ENCODE results near the gene INTS11.

INTS11 gene

GRCh38 chr1:1357871-1358432, 33.5 kb upstream of the INTS11 start:
- no peak for DNase-seq

DNA sequence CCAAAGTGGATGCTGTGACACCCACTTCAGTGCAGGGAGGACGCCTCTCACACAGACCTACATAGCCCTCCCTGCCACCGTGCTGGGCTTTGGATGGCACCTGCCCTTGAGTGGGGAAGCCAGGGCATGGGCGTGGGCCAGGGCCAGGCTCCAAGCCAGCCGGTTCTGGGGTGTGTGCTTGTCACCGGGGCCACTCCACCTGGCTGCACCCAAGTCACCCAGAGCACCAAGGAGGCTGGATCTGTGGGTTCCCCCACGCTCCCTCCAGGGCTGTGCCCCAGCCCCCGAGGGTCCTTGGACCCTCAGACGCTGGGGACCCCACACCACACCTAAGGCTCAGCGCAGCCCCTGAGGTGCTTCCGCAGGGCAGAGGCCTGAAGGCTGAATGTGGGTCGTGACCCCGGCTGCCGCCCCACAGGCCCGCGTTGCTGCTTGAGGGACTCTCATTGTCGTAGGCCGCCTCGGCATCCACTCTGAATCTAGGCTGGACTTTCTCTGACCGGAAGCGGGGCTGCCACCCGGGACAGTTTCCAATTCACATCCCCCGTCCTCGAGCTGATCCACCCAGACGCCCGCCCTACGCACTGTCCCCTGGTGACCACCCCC, 32.4 kb upstream of the INTS11 start:
- DNase-seq, result no peak

DNA sequence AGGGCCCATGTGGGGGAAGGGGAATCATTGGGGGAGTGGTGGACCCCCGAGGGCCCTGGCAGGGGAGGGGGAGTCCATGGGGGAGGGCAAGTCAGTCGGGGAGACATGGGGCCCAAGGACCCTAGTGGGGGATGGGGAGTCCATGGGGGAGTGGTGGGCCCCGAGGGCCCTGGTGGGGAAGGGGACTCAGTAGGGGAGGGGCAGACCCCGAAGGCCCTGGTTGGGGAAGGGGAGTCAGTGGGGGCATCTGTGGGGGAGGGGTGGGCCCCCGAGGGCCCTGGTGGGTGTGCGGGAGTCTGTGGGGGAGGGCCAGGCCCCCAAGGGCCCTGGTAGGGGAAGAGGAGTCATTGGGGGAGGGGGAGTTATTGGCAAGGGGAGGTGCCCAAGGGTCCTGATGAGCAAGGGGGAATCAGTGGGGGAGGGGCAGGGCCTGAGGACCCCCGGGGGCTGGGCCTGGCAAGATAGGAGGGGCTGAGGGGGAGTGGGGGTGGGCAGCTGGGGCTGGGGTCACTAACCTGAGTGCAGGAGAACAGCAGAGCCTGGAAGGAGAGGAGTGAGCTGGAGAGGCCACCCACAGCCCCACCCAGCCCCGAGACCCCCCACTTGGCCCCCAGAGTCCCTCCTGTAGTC, 31.8 kb upstream of the INTS11 start:
- DNase-seq, result no peak

- DNase-seq, result no peak
These were observed 31.0 kb upstream of the INTS11 start for GRCh38 chr1:1355416-1355815.

DNA sequence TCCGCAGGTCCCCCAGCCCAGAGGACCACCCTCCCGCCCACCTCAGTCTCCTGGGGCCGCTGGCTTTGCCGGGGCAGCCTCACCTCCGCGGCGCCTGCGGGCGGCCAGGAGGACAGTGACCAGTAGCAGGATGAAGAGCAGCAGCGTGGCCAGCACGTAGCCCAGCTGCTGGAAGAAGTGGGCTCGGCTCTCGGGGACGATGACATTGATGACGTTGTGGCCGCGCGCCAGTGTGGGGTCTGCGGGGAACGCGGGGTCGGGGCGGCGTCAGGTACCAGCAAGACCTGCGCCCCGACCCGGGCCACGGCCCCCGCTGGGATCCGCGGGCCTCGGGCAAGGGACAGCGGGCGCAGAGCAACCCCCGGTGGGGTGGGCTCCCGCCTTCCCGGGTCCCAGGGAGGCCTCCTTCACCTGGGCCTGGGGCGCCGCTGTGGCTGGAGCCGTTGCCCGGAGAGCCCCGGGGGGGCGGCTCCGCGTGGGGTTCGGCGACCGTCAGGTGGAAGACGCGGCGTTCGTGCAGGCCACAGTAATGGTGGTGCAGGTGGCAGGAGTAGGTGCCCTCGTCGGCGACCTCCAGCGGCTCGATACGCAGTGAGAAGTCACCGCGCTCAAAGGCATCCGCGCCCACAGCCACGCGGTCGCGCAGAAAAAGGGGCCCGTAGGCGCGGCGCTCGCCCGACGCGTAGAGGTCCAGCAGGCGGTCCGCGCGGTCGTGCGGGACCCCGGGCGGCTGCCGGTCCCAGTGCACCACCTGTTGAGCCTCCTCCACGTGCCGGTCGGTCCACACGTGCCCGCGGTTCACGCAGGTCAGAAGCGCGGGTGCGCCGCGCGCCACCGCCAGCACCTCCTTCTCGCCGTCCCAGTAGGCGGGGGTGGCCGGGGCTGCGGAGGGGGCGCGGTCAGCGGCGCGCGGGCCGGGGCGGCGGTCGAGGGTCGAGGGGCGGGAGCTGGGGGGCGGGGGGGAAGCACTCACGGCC, 30.1 kb upstream of the INTS11 start:
- DNase-seq, result no peak

DNA sequence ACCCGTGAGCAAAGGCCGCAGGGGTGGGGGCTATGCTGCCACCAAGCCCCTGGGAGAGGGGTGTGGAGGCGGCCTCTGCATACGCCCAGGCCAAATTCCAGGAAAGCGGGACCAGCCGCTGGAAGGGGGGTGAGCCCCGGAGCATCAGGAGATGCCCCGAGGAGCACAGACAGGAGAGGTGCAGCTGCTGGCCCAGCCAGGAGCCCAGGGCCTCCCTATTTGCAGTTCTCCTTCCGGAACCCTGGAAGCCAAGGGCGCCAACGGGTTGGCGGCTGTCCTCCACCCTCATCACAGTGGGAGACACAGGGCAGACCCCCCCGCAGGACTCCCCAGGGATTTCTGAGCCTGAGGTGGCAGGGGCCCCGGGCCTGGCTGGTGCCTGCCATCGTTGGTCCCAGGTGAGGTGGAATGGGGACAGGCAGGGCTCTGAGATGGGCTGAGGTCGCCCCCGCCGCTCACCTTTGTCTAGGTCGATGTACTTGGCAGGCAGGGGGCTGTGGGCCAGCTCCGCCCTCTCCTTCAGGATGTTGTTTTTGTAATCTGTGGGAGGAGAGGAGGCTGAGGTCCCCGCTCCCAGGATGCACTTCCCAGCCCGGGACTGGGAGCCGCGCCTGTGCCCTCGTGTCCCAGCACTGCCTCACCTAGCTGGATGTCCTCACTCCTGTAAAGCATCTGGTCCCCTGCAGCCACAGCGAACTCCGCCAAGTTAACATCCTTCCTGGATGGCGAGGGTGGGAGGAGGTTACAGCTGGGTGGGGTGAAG, 29.1 kb upstream of the INTS11 start:
- no peak for DNase-seq

DNA sequence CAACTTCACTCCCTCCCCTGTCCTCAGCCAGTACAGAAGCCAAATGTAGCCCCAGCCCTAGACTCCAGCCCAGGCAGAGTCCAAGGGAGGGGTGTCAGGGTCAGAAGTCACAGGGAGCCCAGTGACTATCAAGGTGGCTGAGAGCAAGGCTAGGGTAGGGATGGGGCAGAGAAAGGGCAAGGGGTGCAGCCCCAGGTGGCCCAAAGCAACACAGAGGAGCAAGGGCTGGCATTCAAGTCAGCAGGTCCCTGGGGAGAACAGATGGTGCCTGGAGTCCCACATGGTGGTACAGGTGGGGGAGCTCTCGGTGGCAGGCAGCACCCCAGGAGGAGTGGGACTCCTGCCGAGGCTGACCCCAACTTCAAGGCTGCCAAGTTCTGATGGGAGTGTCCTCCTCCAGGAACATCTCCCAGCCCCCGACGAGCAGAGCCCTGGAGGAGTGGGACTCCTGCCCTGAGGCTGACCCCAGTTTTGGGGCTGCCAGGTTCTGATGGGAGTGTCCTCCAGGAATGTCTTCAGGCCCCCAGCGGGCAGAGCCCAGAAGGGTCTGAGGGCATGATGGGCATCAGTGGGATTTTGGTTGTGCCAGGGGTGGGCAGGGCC, 28.4 kb upstream of the INTS11 start:
- DNase-seq, result no peak

- no peak for DNase-seq
These were observed 27.3 kb upstream of the INTS11 start for GRCh38 chr1:1351511-1352427.

DNA sequence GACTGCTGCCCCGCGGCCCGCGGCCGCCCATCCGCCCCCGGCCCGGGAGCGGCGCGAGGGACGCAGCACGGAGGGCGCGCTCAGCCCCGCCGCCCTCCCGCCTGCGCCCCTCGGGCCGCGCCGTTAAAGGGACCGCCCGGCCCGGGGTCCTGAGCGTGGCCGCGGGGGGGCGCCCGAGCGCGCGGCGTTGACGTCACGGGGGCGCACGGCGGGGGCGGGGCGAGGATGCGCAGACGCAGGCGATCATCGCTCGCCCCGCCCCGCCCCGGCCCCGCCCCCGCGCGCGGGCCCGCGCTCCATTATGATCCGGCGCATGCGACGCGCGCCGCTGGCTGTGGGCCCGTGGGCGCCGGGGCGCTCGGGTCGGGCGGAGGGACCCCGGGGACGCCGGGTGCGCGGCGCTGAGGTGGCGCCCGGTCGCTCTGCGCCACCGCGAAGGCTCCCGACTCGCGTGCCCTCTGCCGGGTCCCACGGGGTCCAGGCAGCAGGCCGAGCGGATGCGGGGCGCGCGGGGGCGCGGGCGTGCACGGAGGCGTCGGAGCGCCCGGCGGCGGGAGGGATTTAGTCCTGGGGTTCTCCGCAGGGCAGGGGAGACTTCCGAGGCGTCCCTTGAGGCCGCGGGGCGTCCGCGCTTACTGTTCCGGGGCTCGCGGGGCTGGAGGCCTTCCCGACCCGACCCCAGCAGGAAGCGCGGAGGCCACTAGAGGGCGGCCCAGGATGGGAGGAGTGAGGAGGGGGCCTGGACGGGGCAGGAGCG, 25.0 kb upstream of the INTS11 start, which contains the start of gene DVL1:
Gene DVL1 (minus strand): TSS at position 163 of the 757 bp plus-strand sequence. CDS start 353 bp downstream, outside the sequence.
- DNase-seq, result peak; percentile 5 to 14

DNA sequence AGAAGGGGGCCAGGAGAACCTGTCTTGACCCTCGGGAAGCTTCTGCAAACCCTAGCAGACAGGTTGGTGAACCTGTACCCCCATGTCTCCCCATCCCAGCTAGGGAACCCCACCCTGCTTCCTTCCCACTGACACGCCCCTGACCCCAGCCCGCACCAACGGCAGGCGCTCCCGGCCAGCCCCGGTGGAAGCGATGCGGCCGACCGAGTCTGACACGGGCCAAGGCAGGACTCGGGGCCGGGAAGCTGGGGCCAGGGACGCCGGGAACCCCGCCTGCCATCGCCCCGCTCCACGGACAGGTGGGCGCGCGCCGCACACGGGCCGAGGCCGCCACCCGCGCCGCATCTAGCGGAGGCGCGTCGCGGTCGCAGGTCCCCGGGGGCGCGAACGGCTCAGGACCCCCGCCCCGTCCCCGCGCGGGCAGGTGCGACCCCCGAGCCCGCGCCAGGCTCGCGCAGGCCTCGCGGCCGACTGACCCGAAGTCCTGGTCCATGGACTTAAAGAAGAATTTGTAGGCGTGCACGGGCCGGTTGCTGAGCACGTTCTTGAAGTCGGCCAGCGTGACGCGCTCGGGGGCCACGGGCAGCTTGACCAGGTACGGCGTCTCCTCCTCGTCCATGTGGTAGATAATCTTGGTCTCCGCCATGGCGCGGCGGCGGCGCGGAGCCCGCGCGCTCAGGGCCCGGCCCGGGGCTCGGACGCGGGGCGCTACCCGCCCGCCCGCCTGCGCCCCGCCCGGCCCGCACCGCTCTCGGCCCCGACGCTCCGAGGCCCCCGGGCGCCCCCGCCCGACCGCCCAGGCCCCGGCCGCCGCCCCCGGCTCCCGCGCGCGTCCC, 24.2 kb upstream of the INTS11 start:
- no peak for DNase-seq

DNA sequence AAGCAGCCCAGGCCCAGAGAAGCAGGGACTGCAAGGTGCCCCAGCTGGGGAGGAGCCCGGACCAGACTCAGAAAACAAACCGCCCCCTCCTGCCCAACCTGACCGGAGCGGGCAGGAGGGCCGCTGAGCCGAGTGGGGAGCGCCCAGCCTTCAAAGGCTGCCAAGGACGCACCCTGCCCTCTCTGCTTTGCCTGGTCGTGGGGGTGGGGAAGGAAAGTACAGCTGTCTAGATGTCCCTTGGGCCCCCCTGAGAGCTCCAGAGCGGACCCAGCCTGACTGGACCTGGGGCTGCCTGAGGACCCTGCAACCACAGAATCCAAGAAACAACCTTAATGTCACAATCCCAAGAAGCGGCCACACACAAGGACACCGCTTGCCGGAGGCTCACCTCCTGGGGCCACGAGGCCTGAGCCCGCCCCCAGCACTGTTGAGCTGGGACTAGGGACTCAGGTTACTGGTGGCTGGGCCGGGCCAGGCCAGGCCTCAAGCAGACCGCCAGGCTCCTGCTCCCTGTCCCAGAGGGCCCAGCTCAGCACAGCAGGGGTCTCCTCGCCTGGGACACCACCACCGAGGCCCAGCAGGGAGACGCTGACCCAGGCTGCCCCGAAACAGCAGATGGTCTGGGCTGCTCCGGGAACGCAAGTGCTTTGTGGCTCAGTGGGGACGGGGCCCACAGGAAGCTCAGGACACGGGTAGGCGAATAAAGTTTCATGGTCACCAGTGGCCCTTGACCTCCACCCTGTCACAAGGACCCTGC, 23.4 kb upstream of the INTS11 start:
- no peak for DNase-seq

DNA sequence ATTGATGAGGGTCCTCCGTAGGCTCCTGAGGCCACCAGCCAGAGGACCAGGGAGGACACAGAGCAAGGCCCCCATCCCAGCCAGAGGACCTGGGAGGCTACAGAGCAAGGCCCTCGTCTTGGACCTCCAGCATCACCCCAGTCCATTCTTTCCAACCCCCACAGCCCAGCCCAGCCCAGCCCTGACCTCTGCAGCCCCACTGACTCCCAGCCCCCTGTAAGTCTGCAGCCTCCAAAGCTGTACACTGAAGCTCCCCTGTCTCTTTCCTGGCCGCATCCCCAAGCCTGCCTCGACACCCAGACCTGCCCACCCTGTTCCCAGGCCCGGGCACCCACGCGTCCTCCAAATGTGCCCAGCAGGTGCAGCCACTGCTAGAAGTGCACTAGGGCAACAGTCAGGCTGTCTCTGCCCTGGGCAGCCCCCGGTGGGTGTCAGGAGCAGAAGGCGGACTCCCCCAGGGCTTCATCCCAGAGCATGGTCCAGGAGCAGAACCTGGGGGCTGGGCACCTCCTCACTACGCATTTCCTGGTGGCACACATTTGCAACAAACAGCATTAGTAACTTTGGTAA, 22.7 kb upstream of the INTS11 start:
- no peak for DNase-seq

- DNase-seq, result no peak
These were observed 22.0 kb upstream of the INTS11 start for GRCh38 chr1:1346501-1346890.

- DNase-seq, result no peak
These were observed 21.5 kb upstream of the INTS11 start for GRCh38 chr1:1345860-1346500.

- DNase-seq, result no peak
These were observed 20.9 kb upstream of the INTS11 start for GRCh38 chr1:1345384-1345783.

DNA sequence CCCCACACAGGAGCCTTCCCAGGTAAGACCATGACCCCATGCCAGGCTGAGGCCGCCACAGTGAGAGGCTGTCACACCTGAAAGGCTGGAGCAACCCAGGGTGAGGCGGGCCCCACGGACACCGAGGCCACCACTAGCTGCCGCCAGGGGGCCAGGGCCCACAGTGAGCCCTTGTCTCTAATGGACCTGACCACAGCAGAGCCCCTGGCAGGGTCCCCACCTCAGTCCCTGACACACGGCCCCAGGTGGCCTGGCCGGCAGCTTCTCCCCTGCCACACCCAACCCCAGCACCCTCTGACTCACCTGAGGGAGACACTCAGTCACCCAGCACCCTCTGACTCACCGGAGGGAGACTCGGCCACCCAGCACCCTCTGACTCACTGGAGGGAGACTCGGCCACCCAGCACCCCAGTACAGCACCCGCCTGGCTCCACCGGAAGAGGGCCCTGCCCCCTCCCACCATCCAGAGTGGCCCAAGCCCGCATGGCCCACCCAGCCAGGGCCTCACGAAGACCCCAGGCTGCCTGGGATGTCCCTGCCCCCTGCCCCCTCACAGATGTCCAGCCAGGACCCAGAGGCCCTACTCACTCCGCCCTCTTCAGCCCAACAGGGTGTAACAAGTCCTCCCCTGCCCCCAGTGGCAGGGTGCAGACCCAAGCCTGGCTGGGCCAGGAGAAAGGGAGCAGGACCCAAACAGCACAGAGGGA, 20.3 kb upstream of the INTS11 start:
- DNase-seq, result no peak
